NCI-H526 (cell line): Measurements from ENCODE around the gene PCID2.
"Not testable (repeated sequence)": the region's sequence is repeated elsewhere in the genome, so short reads cannot be mapped to it uniquely, and the experiment has no call there.

Source experiments
- DNase-seq, 2 experiments: peaks; one replicate each; lab custom pipeline; 2025; lab: John Stamatoyannopoulos, UW

Gene PCID2

DNA sequence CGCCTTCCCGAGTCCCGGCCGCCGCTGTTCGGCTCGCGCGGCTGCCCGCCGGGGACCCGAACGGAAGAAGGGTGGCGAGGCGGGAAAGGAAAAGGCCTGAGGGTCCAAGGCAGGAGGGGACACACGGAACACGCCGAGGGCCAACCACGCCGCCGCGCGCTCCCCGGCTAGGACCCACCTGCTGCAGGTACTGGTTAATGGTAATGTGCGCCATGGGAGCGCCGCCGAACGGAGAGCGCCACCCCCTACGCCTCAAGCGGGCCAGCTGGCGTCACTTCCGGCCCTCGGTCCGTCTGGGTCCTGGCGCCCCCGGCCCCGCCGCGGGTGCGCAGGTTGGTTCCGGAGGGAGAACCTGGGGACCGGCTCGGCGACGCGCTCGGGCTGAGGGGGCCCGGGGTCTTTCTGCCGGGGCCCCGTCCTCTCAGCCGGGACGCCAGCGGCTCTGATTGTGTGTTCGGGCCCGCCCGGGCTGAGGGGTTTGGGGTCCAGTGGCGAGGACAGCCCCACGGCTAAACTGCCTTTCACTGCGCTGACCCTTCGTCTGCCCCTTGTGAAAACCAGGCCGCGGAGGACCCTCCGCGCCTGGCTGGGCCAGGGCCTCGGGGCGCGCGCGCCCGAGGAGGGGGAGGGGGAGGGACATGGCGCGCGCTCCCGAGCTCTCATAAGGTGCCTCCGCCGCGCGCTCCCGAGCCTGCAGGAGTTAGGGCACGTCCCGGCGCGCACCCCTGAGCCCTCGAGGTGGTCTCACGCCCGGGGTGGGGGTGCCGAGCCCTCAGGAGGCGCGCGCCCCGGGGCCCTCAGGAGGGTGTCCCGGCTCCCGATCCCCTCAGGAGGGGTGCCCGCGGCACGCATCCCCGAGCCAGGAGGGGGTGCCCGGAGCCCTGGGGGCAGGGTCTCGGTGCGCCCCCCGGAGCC is at the start of gene PCID2:
Gene PCID2, minus strand, starts transcription at position 249 of the 915 bp plus-strand sequence. Its CDS starts 35 bp downstream, at position 214.
- DNase-seq = peak; percentile 86 to 97

DNA sequence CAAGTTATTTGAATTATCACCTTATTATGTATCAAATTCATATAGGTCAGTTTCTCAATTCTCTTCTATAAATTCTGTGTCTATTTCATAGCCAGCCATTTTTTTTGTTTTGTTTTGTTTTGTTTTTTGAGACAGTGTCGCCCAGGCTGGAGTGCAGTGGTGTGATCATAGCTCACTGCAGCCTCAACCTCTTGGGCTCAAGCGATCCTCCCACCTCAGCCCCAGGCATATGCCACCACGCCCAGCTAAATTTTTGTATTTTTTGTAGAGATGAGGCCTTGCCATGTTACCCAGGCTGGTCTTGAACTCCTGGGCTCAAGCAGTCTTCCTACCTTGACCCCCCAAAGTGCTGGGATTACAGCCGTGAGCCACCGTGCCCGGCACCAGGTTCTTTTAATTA is 49.4 kb upstream of the PCID2 start:
- DNase-seq = not testable (repeated sequence)

DNA sequence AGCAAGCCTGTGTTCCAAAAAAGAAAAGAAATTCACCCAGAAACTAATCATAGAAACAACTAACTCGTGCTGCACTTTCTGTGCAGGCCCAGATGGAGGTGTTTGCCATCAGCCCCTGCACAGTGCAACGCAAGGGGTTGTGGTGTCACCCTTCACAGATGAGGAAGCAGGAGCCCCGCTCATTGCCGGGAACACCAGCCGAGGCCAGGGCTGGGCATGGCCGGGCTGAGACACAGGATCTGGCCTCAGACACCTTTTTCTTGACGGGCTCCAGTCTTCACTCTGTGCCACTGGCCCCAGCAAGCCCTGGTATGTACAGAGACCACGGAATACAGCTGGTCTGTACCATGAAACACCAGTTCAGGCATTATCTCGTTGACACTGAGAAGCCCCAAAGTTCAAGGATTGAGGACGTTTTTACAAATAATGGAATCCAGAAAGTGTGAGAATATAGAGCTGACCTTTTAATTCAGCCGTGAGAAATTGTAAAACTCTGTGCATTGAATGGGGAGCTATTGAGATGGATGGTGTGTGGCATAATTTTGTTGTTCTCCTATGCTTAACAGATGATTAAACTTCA is 44.1 kb upstream of the PCID2 start:
- no peak for DNase-seq

DNA sequence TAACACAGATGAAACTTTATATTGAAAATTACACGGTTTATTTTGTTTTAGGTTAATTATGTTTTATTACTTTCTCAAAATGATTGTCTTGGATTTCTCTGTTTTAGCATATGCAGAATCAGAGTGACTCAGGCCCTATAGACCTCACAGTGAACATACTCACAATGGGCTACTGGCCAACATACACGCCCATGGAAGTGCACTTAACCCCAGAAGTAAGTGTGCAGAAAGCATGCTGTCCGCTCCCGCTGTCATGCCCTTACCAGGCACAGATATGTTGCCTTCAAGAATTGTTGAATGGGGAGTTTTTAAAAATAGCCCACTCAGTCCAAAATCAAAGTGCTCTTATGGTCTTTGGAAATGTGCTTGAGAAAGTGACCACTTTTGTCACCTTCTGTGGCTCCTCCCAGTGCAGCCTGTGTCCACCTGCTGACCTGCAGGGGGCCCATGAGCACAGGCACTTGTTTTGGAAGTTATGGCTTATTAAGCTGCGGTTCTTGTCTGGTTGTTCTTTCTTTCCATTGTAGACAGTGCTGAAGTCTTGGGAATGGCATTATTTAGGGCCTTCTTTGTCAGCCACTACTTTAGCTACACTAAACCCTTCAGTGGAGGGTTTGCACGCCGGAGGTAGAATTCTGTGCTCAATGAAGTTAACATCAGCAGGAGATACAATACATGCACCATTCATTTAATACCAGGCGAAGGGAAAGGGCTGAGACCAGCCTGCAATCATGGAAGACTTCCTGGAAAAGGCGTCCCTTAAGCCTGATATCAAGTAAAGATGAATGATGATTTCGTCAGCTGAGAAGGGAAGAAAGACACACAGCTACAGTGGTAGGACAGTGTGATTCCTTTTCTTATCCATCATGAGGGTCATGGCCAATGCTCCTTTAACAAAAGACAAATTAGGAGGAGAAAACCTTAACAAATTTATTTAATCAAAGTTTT is 37.7 kb upstream of the PCID2 start:
- no peak for DNase-seq

DNA sequence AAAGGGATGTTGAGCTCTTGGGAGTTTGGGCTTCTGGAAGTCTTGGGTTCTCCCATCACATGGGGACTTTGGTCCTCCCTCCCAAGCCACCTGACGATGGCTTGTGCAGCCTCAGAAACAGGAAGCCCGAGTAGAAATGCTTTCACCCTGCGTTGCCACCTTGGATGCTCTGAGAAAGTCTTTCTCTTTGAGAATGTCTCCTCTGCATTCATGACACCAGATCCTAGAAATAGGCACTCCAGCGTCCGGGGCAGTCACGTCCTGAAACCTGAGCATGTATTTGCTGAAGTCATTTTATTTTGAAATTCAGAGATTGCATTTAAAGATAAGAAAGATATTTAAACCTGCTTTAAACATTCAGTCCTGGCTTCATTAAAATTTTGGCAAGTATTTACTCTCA is 35.4 kb upstream of the PCID2 start:
- DNase-seq = no peak

DNA sequence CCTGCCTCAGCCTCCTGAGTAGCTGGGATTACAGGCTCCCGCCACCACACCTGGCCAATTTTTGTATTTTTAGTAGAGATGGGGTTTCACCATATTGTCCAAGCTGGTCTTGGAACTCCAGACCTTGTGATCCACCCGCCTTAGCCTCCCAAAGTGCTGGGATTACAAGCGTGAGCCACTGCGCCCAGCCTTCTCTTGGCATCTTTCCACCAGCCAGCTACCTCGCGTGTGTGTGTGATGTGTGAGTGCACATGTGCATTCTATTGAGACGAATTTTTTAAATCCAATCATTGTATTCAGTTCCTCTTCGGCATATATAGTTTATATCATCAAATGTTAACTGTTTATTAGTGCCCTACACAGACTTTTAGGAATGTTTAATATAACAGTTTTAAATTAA is 33.2 kb upstream of the PCID2 start:
- not testable (repeated sequence) for DNase-seq

- no peak for DNase-seq
These were observed 31.5 kb upstream of the PCID2 start for GRCh38 chr13:113239986-113240385.

DNA sequence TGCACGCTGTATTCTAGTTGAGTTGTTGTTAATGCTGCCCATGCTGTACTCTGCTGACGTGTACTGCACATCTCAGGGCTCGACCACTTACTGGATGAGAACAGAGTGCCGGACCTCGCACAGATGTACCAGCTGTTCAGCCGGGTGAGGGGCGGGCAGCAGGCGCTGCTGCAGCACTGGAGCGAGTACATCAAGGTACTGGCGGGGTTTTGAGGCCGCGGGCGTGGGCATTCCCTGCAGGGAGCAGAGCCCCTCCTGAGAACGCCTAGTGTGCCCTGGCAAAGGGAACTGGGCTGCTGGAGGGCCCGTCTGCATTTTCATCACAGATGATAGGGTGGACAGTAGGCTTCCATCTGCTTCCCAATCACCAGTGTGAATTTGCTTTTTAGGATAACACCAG is 30.9 kb upstream of the PCID2 start:
- no peak for DNase-seq

GRCh38 chr13:113238536-113238935 is 30.1 kb upstream of the PCID2 start:
- DNase-seq = no peak

- no peak for DNase-seq
These were observed 24.6 kb upstream of the PCID2 start for GRCh38 chr13:113233101-113233500.

DNA sequence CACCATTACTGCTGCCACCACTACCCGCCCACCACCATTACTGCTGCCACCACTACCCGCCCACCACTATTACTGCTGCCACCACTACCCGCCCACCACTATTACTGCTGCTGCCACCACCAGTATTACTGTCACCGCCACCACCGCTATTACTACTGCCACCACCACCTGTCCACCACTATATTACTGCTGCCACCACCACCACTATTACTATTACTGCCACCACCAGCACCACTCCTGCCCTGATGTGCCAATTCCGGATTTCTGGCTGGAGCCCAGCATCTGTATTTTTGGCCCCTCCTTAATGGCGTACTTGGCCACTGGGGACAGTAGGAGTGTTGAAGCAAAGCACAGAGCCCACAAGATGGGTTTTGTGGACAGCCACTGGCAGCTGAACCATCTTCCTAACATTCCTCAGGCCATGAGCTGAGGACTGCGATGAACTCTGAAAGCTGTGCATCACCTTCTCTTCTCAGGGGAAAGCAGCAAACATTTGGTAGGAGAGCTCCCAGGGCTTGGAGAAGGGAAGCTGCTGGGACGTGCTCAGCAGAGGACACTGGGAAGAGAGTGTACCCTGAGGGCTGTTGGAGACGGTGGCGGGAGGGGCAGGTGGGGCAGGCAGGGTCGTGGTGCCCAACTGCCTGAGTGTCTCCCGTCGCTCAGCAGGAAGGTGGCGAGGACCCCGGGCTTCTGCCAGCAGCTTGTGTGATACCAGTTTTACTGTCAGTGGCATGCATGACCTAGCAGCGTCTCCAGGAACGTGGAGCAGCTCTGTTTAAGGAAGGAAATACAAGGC is 23.9 kb upstream of the PCID2 start:
- DNase-seq = no peak

- no peak for DNase-seq
These were observed 23.1 kb upstream of the PCID2 start for GRCh38 chr13:113231306-113232207.

GRCh38 chr13:113229791-113230190 is 21.3 kb upstream of the PCID2 start:
- DNase-seq = no peak

GRCh38 chr13:113229161-113229560 is 20.7 kb upstream of the PCID2 start:
- DNase-seq = no peak

DNA sequence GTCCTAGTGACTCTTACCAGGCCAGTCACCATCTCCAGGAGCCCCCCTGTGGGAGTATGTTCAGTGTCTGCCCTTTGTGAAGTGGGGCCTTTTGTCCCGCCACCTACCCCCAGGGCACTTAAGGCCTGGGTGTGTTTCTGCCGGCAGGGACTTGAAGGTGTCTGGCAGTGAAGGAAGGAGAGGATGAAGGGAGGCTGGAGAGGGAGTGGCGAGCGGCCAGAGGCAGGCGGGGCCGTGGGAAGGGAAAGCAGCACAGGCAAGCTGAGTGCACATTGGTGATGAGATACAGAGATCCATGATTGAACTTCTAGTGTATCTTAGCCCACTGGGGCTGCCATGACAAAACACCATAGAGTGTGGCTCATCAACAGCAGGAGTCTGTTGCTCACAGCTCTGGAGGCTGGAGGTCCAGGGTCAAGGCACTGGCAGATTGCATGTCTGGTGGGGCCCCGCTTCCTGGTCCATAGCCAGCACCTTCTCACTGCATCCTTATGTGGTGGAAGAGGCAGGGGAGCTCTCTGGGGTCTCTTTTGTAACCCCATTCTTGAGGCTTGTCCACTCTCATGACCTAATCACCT is 18.5 kb upstream of the PCID2 start:
- DNase-seq = no peak

GRCh38 chr13:113225515-113225914 is 17.0 kb upstream of the PCID2 start:
- no peak for DNase-seq

DNA sequence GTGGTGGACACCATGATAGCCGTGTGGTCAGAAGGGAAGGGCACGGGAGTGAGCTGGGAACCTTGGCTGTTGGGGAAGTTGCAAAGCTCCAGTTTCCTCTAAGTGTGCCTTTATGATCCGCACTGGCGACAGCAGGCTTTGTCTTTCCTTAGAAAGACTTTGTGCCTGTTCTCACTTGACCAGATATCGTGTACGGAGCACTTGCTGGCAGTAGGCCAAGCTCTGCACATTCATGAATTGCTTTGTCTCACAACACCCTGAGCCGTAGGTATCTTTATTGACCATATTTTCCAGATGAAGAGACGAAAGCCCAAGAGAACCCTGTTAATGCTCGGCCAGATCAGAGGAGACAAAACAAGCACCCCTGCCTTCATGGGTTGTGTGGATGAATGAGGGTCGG is 16.0 kb upstream of the PCID2 start:
- DNase-seq = no peak

DNA sequence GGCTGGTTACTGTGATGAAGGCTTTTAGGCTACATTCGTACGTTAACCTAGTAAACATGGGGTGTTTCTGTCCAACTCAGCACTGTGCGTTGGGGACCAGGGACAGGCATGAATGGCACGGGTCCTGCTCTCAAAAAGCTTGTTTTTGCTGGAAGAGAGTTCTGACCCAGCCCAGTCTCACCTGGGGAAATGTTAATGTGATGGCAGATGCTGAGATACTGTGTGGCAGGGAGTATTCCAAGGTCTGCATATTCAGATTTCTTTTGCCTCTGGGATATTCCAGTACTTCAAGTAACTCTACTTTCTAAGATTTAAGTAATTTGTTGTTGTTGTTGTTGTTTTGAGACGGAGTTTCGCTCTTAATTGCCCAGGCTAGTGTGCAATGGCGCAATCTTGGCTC is 14.6 kb upstream of the PCID2 start:
- no peak for DNase-seq

DNA sequence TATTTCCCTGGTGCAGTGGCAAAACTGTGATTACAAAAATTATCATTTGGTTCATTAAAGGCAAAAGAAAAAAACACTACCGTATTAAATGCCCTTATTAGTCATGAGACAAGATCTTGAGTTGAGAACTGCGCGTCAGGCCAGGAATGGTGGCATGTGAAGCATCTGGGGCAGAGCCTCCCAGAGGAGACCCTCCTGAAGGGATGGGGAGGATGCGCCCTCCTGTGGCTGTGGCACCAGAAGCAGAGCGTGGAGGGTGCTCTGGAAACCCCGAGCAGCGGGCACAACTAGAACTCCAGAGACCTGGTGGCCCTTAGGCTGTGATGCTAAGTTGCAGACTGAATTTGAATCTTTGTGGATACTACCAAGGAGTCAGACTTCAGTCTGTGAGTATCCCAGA is 12.4 kb upstream of the PCID2 start:
- DNase-seq = peak in 1 of 2 experiments; percentile 15

DNA sequence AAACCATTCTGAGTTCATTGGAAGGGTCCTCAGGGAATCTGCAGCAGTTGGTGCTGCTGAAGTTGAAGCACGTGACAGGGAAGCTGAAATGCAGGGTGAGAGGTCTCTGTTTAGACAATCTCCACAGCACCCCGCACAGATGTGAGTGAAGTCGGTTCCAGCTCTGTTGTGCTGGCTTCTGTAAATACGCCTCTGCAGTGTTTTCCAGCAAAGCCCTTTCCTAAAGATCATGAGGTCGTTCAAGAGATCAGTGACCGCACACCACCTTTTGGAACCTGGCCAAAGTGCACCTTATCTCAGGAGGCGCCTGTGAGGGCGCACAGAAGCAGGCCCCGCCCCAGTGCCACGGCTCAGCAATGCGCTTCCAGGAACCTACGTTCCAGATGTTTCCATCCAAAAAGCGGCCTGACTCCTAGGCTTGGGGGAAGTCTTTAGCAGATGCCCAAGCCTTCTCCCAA is 11.7 kb upstream of the PCID2 start:
- no peak for DNase-seq
